ENCODE data around the gene CD1D.
A peak's percentile ranks its signal among the peaks of the same experiment; 100 is the strongest.
"Not testable (repeated sequence)": the region's sequence is repeated elsewhere in the genome, so short reads cannot be mapped to it uniquely, and the experiment has no call there.

Gene CD1D

DNA sequence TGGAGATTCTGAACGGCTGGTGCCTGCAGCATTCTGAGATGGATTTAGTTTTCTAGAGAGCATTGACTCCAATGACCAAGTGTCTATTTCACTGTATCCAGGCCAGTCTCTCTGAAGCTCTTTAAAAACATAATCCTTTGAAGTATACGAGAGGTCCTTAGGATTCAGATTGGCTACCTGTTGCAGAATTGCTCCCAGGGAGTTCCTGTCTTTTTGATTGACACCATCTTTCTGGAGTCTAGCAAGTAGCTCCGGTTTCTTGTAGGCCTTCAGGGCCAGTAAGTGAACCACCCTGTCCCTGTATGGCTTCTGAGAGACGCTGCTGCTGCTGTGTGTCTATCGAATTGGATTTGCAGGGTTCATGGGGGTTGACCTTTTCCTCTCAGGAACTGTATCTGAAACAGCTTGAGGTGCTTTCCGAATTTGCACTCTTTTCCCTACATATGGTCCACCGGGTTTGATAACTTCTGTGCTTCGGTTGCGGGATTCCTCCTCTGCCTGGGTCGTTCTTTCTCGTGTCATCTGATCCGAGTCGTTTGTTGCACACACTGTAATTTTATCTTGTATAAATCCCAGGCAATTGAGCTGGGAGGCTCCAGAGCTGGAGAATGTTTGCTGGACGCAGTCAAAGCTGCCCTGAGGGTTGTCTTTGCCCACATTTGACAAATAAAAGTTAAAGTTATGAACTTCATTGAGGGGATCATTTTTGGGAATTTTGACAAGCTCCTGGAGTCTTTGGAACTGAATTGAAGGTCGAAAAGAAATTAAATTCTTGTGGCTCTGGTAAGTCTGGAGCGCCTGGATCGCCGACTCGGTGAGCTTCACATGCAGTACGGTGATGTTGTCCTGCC, 3.6 kb upstream of the CD1D start:
- DNase-seq = not testable (repeated sequence)

DNA sequence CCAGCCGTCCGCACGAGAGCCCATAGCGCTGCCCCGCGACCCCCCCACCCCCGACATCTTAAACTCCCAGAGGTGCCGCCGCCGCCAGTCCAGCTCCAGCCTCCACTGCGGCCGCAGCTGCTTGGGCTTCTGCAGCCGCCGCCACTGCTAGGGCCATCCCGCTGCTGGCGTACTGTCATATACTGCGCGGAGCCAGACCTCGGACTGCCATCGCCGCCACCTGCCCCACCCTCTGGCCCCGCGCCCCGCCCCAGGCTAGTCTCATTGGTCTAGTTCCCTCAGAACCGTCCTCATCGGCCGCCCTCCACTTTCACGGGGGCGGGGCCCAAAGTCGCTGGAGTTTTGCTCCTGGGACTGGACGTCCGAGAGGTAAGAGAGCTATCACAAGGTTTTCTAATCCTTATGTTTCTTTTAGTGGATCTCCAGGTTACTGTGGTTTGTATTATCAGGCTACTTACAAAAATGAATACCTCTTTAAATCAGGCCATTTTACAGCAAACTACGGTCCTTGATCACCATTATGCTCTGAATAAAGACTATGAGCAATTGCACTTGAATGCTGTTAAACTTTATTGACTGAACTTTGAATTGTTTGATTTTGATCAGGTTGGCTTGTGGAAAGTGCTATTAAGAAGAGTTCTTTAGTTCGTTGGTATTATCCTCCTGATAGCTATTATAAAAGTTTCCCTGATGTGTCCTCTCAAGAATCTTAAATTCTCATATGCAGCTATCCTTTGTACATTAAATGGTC, 2.8 kb upstream of the CD1D start:
- DNase-seq = no peak

GRCh38 chr1:158179301-158180041, 1.2 kb upstream of the CD1D start:
- DNase-seq = no peak

DNA sequence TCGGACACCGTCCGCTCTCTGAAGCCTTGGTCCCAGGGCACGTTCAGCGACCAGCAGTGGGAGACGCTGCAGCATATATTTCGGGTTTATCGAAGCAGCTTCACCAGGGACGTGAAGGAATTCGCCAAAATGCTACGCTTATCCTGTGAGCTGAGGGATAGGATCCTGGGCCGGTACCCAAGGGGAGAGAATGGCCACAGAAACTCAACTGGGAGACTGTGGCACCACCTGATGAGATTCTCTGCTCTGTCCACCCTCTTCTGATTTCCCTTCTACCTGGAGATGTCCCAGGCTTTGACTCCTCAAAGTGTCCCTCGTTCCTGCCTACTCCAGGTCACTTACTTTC, 855 bp downstream of the CD1D start:
- DNase-seq = no peak

- no peak for DNase-seq
These were observed 5.1 kb downstream of the CD1D start for GRCh38 chr1:158185770-158186169.

- no peak for DNase-seq
These were observed 5.5 kb downstream of the CD1D start for GRCh38 chr1:158186180-158186579.

DNA sequence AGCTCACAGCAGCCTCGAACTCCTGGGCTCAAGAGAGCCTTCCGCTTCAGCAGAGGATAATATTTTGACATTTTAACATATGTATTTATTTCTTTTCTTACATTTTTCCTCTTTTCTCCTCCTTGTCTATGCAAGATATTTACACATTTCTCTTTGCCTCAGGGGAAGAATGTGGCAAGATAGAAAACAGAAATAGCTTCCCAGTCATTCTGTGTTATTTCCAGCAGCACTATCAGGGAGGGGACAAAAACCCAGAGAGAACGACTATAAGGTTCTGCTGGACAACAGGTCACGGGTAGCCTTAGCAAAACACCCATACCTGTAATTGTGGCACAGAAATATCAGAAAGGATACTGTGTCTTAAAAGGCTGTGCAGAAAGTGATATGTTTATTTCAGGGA, 7.9 kb downstream of the CD1D start:
- no peak for DNase-seq

DNA sequence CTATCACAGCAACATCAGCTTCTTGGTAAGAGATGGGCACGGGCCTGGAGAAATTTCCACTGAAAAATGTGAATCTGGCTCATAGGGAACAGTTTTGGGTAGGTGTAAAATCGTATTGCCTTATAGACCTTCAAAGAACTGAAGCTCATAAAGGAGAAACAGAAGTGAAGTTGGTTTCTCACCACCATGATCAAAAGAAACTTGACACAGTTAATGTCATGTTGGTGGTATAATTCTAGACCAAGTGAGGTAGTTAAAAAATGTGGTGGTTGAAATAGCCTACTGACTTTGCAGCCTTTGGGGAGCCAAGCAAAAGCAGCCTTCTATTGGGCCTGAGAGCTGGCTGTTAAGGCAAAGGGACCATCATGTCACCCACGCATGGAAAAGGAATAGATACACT, 8.9 kb downstream of the CD1D start:
- no peak for DNase-seq

DNA sequence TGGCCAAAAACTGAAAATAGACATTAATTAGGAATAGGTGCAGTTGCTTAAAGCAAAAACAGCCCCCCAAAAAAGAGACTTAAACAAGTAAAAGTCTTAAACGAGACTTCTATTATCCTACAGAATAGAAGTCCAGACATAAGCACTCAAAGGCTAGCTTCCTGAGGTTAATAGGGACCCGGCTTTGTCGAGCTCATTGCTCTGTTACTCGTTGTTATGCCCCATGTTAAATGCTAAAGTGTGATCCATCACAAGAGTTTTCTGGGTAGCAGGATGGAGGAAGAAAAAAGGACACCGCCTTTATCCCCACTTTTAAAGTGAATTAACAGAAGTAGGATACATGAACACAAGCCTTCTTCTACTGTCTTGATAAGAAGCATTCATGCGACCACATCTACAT, 10.6 kb downstream of the CD1D start:
- DNase-seq = no peak

- DNase-seq = no peak
These were observed 15.8 kb downstream of the CD1D start for GRCh38 chr1:158196461-158196860.

DNA sequence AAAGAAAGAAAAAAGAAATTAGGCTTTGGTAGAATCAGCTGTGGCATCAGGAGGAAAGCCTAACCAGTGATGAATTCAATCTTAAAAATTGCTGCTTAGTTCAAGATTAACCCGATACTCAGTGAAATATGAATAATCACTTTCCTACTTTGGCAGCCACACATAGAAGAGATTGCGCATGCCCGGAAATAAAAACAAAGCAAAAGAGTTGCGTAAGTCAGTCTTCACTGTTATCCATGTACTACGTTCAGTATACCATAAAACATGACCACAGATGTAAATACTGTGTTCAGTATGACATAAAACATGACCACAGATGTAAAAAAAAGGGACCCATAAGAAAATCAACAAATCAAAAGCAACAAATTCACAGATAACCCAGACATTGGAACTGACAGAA, 19.2 kb downstream of the CD1D start:
- no peak for DNase-seq

DNA sequence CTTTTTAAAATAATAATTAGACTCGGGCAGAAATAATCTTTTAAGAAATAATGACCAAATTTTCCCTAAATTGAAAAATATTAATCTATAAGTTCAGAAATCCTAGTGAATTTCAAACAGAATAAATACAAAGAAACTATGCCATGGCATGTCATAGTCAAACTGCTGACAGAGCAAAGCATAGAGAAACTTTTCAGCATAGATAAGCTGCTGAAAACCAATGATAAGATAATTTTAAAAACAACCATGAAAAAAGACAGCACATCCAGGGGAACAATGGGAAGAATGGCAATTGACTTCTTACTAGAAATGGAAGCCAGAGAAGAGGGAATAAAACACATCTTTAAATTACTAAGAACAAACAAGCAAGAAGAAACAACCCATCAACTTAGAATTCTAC, 19.8 kb downstream of the CD1D start:
- no peak for DNase-seq

DNA sequence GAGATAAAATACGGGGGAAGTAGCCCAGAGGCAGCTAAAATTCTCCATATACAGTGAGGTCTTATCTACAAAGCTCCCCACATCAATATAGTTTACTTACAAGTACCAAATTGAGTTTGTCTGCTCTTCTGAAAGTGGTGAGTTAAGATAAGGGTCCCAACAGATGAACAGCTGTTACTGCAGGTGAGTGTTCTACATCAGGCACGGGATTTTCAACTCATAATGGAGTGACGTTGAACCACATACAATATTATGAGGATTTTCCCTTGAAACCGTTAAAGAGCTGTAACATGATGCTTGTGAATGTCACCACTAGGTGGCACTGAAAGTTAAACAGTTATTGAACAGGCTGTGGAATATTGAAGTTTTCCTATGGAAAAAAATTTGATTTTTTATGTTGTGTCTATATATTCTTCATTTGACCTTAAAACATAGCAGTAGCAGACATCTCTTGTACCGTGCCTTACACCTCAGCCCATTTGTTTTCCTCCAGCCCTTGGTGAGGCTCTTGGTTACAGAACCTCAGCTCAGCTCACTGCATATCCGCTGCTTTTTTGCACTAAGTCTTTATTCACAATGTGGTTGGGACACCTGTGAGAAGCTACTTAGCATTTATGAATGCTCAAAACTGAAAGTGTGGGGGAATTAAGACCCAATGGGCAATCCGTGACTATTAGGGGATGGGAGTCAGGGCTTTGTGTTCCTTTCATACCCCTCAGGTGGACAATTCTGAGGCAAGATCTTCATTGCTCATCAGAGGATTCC, 23.2 kb downstream of the CD1D start:
- DNase-seq = peak; percentile 6 to 44

GRCh38 chr1:158204458-158204827, 23.7 kb downstream of the CD1D start:
- no peak for DNase-seq

GRCh38 chr1:158208586-158209116, 28.0 kb downstream of the CD1D start:
- no peak for DNase-seq

DNA sequence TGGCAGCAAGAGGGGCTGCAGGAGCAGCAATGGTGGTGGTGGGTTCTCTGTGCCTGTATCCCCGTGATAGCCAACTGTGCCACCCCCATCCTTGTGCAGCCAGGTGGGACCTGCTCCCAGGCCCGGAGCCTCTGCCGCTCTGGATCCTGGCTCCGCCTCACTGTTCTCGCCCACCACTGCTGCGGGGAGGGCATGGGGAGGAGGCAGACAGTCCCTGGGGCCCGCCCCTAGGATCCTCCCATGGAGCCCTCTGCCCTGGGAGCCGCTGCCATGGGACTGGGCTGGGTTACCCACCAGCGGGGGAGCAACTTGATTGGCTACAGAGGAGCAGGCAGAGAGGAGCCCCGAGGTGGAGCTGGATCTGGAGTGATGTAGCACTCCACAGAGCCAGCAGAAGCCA, 31.6 kb downstream of the CD1D start:
- no peak for DNase-seq

- DNase-seq = not testable (repeated sequence)
These were observed 42.8 kb downstream of the CD1D start for GRCh38 chr1:158223445-158223844.

- no peak for DNase-seq
These were observed 47.4 kb downstream of the CD1D start for GRCh38 chr1:158227904-158228623.
